Endothelial cell of umbilical vein (primary cell): ENCODE data around the gene LSP1. TPM values are rescaled to one million over a fixed set of nuclear protein-coding genes. Genes with fewer than 3 reads are reported as not detected.

Experiments used
- BruUV-seq: library from RNA; stranded (reverse); fragments of 400-500 nt; replicated peaks from 2 replicates; lab custom pipeline; 2021; lab: Mats Ljungman, UMichigan
- CTCF ChIA-PET: fragments of 300-600, 350-600 bp; sonication (Branson Sonifier 250); formaldehyde crosslinking; loops from one replicate; lab custom pipeline; 2021; ENCODE audit warnings: antibody characterized with exemption, inconsistent platforms; lab: Charles Lee
- POLR2A ChIA-PET: fragments of 300-600, 350-600 bp; sonication (Branson Sonifier 250); formaldehyde crosslinking; loops from one replicate; lab custom pipeline; 2021; ENCODE audit warnings: antibody characterized with exemption, inconsistent platforms; lab: Charles Lee
- DNase-seq: peaks from one replicate; pipeline ENCODE4 v3.0.0-alpha.2; 2011; ENCODE audit warnings: low read depth, low spot score
- FAIRE-seq: peaks from 2 replicates; lab custom pipeline; 2011; peaks lifted over from hg19 to GRCh38; lab: Jason Lieb, UNC
- H2AFZ ChIP-seq: 2 replicates; pipeline ENCODE4 v1.6.0; 2012; ENCODE audit warnings: low read depth, low read length, control low read depth, inconsistent platforms
- H3K27ac ChIP-seq: 2 replicates; pipeline ENCODE4 v1.5.1; 2011; ENCODE audit warnings: low read depth, mild to moderate bottlenecking, control low read depth, low read length, moderate library complexity; ENCODE audit not compliant: insufficient read depth
- H3K27me3 ChIP-seq, 2 experiments: 2 replicates each; pipeline versions ENCODE4 v1.6.0 to v1.6.1; 2011; ENCODE audit warnings: low read length in 2 of 2, mixed read lengths in 1 of 2; ENCODE audit not compliant: control insufficient read depth in 2 of 2, insufficient read depth in 2 of 2
- H3K36me3 ChIP-seq, 2 experiments: 2 replicates in 1 of 2; 3 replicates in 1 of 2; pipeline ENCODE4 v1.5.1; 2011; ENCODE audit warnings: low read length in 2 of 2, mild to moderate bottlenecking in 1 of 2, moderate library complexity in 1 of 2; ENCODE audit not compliant: control insufficient read depth in 2 of 2, insufficient read depth in 2 of 2; ENCODE audit errors: extremely low read depth in 1 of 2
- H3K4me1 ChIP-seq: 3 replicates; pipeline ENCODE4 v1.5.1; 2011; ENCODE audit warnings: mild to moderate bottlenecking, low read length; ENCODE audit not compliant: control insufficient read depth, insufficient read depth; ENCODE audit errors: extremely low read depth
- H3K4me2 ChIP-seq: 2 replicates; pipeline ENCODE4 v1.6.1; 2011; ENCODE audit warnings: low read length, control low read depth, mixed read lengths; ENCODE audit not compliant: insufficient read depth
- H3K4me3 ChIP-seq, 3 experiments: fragments of 200-600 bp in 1 of 3; sonication (generic), shearing (Covaris generic) in 1 of 3; replicated peaks in 1 of 3; 2 replicates each; pipeline ENCODE4 v1.5.1; 2011 to 2016; ENCODE audit warnings: control low read depth in 3 of 3, low read length in 3 of 3, mild to moderate bottlenecking in 2 of 3, inconsistent platforms in 1 of 3, low read depth in 1 of 3, moderate library complexity in 1 of 3; ENCODE audit not compliant: insufficient read depth in 1 of 3
- H3K79me2 ChIP-seq: 2 replicates; pipeline ENCODE4 v1.6.0; 2012; ENCODE audit warnings: low read length, inconsistent platforms; ENCODE audit not compliant: control insufficient read depth, insufficient read depth
- H3K9ac ChIP-seq: replicated peaks from 2 replicates; pipeline ENCODE3; 2011; ENCODE audit warnings: low read length, control low read depth; ENCODE audit not compliant: insufficient read depth; ENCODE audit errors: extremely low read depth
- H3K9me1 ChIP-seq: replicated peaks from 3 replicates; pipeline ENCODE4 v1.6.0; 2011; ENCODE audit warnings: mild to moderate bottlenecking, low read length; ENCODE audit not compliant: control insufficient read depth, insufficient read depth; ENCODE audit errors: extremely low read depth
- H3K9me3 ChIP-seq: replicated peaks from 2 replicates; pipeline ENCODE4 v1.5.1; 2012; ENCODE audit warnings: low read length, inconsistent platforms; ENCODE audit not compliant: control insufficient read depth, insufficient read depth
- H4K20me1 ChIP-seq: replicated peaks from 2 replicates; pipeline ENCODE3; 2011; ENCODE audit warnings: mild to moderate bottlenecking, low read length; ENCODE audit not compliant: control insufficient read depth, insufficient read depth; ENCODE audit errors: extremely low read depth
- CTCF ChIP-seq, 2 donors: IDR thresholded peaks; 1 replicate in 1 of 2; 2 replicates in 1 of 2; pipeline ENCODE4 v1.5.1; 2011; ENCODE audit warnings: low read length in 2 of 2, mild to moderate bottlenecking in 2 of 2, moderate library complexity in 2 of 2, control low read depth in 1 of 2, inconsistent platforms in 1 of 2, low read depth in 1 of 2; ENCODE audit not compliant: insufficient read depth in 1 of 2; ENCODE audit errors: extremely low read depth in 1 of 2
- EZH2 ChIP-seq: IDR thresholded peaks from 2 replicates; pipeline ENCODE4 v1.6.1; 2012; ENCODE audit warnings: borderline replicate concordance, low read depth, mild to moderate bottlenecking, moderate library complexity, low read length, inconsistent platforms; ENCODE audit not compliant: severe bottlenecking
- FOS ChIP-seq: IDR thresholded peaks from 2 replicates; pipeline ENCODE4 v1.6.1; 2011; ENCODE audit warnings: mild to moderate bottlenecking, low read length, moderate library complexity, borderline replicate concordance; ENCODE audit not compliant: insufficient read depth
- GATA2 ChIP-seq: IDR thresholded peaks from 2 replicates; pipeline ENCODE4 v1.7.0; 2011; ENCODE audit warnings: low read depth, mild to moderate bottlenecking, moderate library complexity, mixed read lengths, low read length; ENCODE audit not compliant: insufficient read length, insufficient read depth
- JUN ChIP-seq: IDR thresholded peaks from 2 replicates; pipeline ENCODE4 v1.6.1; 2011; ENCODE audit warnings: borderline replicate concordance, low read depth; ENCODE audit not compliant: insufficient read length, insufficient read depth
- MAX ChIP-seq: IDR thresholded peaks from 2 replicates; pipeline ENCODE4 v1.6.1; 2011; ENCODE audit not compliant: insufficient read depth, insufficient read length
- MYC ChIP-seq: IDR thresholded peaks from one replicate; pipeline ENCODE4 v1.6.1; 2011; ENCODE audit warnings: mild to moderate bottlenecking, low read depth, low read length
- POLR2A ChIP-seq: IDR thresholded peaks from 2 replicates; pipeline ENCODE4 v1.6.1; 2012; ENCODE audit warnings: low read depth, mild to moderate bottlenecking, control low read depth, low read length
- POLR2AphosphoS5 ChIP-seq: IDR thresholded peaks from 2 replicates; pipeline ENCODE4 v1.6.1; 2012; ENCODE audit warnings: low read depth, mild to moderate bottlenecking, control low read depth, low read length, moderate library complexity; ENCODE audit not compliant: insufficient read depth
- dilution Hi-C: fragments of 300-500 bp; cut with MboI; formaldehyde crosslinking; loops from one replicate; pipeline ENCODE4 v1.15.0; 2019; ENCODE audit warnings: low sequenced_read_pairs; ENCODE audit not compliant: extremely low pct_ligation_motif_present
- intact Hi-C: fragments of 100-400 bp; cut with micrococcal nuclease; formaldehyde crosslinking; loops from one replicate; pipeline ENCODE4 v1.10.0; 2022
- polyA plus RNA-seq, 4 experiments: library from polyadenylated mRNA; depleted of rRNA in 3 of 4; stranded (reverse) in 3 of 4; unstranded in 1 of 4; fragments of >200 nt; gene quantifications; 2 replicates each; pipeline versions ENCODE4 v1.2.1 to v1.2.3, GENCODE V29; 2011 to 2012; ENCODE audit warnings: missing spikeins in 1 of 4
- total RNA-seq: library from RNA; stranded (reverse); gene quantifications from 2 replicates; pipeline ENCODE4 v1.2.3, GENCODE V29; 2021

The LSP1 gene
- total and polyA plus RNA-seq, 2 donors (not counting 3 experiments of a cell fraction or from before 2014, with no cell fraction given) = not detected

- no peaks in the 10 kb centered on the region for H3K9me1 ChIP-seq
- FAIRE-seq = no peak
- no peak overlapping the region for H3K27ac ChIP-seq
- H3K4me1 ChIP-seq = no peaks in the 10 kb centered on the region
- no peaks in the 10 kb centered on the region for H3K27me3 ChIP-seq
- H3K9me3 ChIP-seq = no peaks in the 10 kb centered on the region
- TF ChIP-seq POLR2AphosphoS5 (no peak), GATA2 (no peak), CTCF (IDR thresholded peaks at IDR 0.05; ENCODE audit: extremely low read depth in 1 of 2, insufficient read depth in 1 of 2, low read depth in 1 of 2, low read length in 2 of 2) (no peak), EZH2 (no peak), MAX (no peak), MYC (no peak), JUN (no peak), POLR2A (no peak), FOS (no peak)
- no peaks in the 10 kb centered on the region for H4K20me1 ChIP-seq
- ChIA-PET POLR2A (no interaction called here), CTCF (interaction anchor here (1.1 kb wide), 1 partner anchor 263 kb away, joined by 3 read pairs; no protein-coding TSS in a partner anchor)
- H3K36me3 ChIP-seq = no peaks in the 10 kb centered on the region
- BruUV-seq = no TSS peak
- H3K4me2 ChIP-seq = no peak overlapping the region
- no peak overlapping the region for H3K9ac ChIP-seq
- H2AFZ ChIP-seq = no peak overlapping the region
- H3K4me3 ChIP-seq = no peak overlapping the region
- H3K79me2 ChIP-seq = no peaks in the 10 kb centered on the region
- DNase-seq = no peak
- dilution Hi-C loops (no loop called here), intact Hi-C loops (no loop called here)
Measured at GRCh38 chr11:1888811-1889210, 35.9 kb downstream of the LSP1 start.
